ENCODE data around the gene SAA1.

DNA sequence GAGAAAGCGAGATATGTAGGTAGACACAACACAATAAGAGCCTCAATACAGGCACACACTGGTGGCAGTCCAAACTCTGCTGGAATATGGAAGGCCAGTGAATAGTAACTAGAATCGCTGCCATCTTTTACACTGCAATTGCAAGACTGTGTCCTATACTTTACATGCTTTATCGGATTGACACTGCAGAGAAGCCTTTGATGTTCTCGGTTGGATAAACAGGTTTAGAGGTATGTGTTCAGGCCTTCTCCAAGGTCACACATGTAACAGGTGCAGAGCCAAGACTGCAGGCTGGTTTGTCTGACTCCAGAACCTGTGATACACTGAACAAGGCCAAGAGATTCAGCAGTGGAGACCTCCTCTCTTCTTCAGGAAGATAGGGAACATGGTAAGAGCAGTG, 5.1 kb downstream of the SAA1 start:
- TF ChIP-seq, protein P1, sequence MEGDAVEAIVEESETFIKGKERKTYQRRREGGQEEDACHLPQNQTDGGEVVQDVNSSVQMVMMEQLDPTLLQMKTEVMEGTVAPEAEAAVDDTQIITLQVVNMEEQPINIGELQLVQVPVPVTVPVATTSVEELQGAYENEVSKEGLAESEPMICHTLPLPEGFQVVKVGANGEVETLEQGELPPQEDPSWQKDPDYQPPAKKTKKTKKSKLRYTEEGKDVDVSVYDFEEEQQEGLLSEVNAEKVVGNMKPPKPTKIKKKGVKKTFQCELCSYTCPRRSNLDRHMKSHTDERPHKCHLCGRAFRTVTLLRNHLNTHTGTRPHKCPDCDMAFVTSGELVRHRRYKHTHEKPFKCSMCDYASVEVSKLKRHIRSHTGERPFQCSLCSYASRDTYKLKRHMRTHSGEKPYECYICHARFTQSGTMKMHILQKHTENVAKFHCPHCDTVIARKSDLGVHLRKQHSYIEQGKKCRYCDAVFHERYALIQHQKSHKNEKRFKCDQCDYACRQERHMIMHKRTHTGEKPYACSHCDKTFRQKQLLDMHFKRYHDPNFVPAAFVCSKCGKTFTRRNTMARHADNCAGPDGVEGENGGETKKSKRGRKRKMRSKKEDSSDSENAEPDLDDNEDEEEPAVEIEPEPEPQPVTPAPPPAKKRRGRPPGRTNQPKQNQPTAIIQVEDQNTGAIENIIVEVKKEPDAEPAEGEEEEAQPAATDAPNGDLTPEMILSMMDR (tag by site-specific recombination; IDR thresholded peaks at IDR 0.05) = no peak
- TF ChIP-seq TCF7L2 (IDR thresholded peaks at IDR 0.05; ENCODE audit: borderline replicate concordance, low read depth, low read length) (no peak), ZNF623 (tag by site-specific recombination; IDR thresholded peaks at IDR 0.05) (no peak), ZBTB8A (tag by site-specific recombination; IDR thresholded peaks at IDR 0.05) (no peak), ZNF239 (tag by site-specific recombination; IDR thresholded peaks at IDR 0.05) (no peak), ZNF629 (tag by site-specific recombination; IDR thresholded peaks at IDR 0.05) (no peak), MZF1 (tag by site-specific recombination; IDR thresholded peaks at IDR 0.05; ENCODE audit: borderline replicate concordance) (no peak), ZNF121 (tag by site-specific recombination; IDR thresholded peaks at IDR 0.05) (no peak), ZFP3 (tag by site-specific recombination; IDR thresholded peaks at IDR 0.05; ENCODE audit: low read depth) (no peak), ZNF302 (tag by site-specific recombination; IDR thresholded peaks at IDR 0.05; ENCODE audit: low read depth) (no peak), ZNF510 (tag by site-specific recombination; IDR thresholded peaks at IDR 0.05; ENCODE audit: insufficient replicate concordance) (no peak)
- TF ChIP-seq, protein P2, sequence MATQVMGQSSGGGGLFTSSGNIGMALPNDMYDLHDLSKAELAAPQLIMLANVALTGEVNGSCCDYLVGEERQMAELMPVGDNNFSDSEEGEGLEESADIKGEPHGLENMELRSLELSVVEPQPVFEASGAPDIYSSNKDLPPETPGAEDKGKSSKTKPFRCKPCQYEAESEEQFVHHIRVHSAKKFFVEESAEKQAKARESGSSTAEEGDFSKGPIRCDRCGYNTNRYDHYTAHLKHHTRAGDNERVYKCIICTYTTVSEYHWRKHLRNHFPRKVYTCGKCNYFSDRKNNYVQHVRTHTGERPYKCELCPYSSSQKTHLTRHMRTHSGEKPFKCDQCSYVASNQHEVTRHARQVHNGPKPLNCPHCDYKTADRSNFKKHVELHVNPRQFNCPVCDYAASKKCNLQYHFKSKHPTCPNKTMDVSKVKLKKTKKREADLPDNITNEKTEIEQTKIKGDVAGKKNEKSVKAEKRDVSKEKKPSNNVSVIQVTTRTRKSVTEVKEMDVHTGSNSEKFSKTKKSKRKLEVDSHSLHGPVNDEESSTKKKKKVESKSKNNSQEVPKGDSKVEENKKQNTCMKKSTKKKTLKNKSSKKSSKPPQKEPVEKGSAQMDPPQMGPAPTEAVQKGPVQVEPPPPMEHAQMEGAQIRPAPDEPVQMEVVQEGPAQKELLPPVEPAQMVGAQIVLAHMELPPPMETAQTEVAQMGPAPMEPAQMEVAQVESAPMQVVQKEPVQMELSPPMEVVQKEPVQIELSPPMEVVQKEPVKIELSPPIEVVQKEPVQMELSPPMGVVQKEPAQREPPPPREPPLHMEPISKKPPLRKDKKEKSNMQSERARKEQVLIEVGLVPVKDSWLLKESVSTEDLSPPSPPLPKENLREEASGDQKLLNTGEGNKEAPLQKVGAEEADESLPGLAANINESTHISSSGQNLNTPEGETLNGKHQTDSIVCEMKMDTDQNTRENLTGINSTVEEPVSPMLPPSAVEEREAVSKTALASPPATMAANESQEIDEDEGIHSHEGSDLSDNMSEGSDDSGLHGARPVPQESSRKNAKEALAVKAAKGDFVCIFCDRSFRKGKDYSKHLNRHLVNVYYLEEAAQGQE (tag by site-specific recombination; IDR thresholded peaks at IDR 0.05) = no peak
